ENCODE measurements around the gene FARP1.

DNA sequence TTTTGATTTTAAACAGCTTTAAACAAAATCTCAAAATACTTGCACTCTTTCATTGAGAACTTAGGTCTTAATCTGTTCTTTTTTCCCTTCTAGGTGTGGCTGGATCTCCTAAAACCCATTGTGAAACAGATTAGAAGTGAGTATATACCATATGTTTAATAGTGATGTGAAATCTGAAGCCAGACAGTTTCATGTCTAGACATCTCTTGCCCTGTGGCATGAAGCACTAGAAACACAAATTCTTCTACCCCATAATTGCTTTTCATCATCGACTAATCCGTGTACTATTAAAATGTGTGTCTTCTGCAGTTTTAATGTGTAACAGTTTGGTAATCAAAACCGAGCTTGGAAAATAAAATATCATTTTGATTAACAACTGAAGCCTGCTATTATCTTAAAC, 222.4 kb downstream of the FARP1 start:
- TF ChIP-seq, protein P1, sequence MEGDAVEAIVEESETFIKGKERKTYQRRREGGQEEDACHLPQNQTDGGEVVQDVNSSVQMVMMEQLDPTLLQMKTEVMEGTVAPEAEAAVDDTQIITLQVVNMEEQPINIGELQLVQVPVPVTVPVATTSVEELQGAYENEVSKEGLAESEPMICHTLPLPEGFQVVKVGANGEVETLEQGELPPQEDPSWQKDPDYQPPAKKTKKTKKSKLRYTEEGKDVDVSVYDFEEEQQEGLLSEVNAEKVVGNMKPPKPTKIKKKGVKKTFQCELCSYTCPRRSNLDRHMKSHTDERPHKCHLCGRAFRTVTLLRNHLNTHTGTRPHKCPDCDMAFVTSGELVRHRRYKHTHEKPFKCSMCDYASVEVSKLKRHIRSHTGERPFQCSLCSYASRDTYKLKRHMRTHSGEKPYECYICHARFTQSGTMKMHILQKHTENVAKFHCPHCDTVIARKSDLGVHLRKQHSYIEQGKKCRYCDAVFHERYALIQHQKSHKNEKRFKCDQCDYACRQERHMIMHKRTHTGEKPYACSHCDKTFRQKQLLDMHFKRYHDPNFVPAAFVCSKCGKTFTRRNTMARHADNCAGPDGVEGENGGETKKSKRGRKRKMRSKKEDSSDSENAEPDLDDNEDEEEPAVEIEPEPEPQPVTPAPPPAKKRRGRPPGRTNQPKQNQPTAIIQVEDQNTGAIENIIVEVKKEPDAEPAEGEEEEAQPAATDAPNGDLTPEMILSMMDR (IDR thresholded peaks at IDR 0.05), result no peak
- TF ChIP-seq POLR2AphosphoS5 (IDR thresholded peaks at IDR 0.05), result no peak
- no peak for TF ChIP-seq EP300 (IDR thresholded peaks at IDR 0.05)
- TF ChIP-seq POLR2A (IDR thresholded peaks at IDR 0.05), result no peak

All from sigmoid colon (tissue), 4 donors.